A549 (cell line): ENCODE measurements around the gene CCND1. TPM values are rescaled to one million over a fixed set of nuclear protein-coding genes. Genes with fewer than 3 reads are reported as not detected.

Experiments
- ATAC-seq, 2 experiments: fragments of 200-7000 bp in 1 of 2; fragments of >200 bp in 1 of 2; cut with Nextera tagmentation in 1 of 2; cut with Tn5 transposase in 1 of 2; 3 replicates each; pipeline versions ENCODE4 v1.8.0 to v1.9.1; 2018 to 2020; ENCODE audit warnings: mild to moderate bottlenecking in 1 of 2, moderate library complexity in 1 of 2
- CTCF ChIA-PET: fragments of 300-600 bp; sonication (Branson Sonifier 250); formaldehyde crosslinking; extraction: SDS; loops from one replicate; lab custom pipeline; 2021; ENCODE audit warnings: antibody characterized with exemption, inconsistent platforms; lab: Yijun Ruan, JAX
- POLR2A ChIA-PET: fragments of 350-600 bp; formaldehyde crosslinking; extraction: SDS; loops from one replicate; lab custom pipeline; 2021; ENCODE audit warnings: antibody characterized with exemption, inconsistent platforms; lab: Yijun Ruan, JAX
- DNase-seq, 2 experiments: peaks; one replicate each; pipeline versions ENCODE4 v3.0.0 to v3.0.0-alpha.2; 2011 to 2016; ENCODE audit warnings: low read depth in 1 of 2, low spot score in 1 of 2
- FAIRE-seq: peaks from 2 replicates; lab custom pipeline; 2011; peaks lifted over from hg19 to GRCh38; lab: Jason Lieb, UNC
- H3K27ac ChIP-seq, 2 experiments: fragments of >200 bp; sonication (Bioruptor Twin); formaldehyde crosslinking; 3 replicates each; pipeline ENCODE4 v1.5.1; 2016 to 2017
- H3K4me1 ChIP-seq: fragments of >200 bp; sonication (Bioruptor Twin); formaldehyde crosslinking; 3 replicates; pipeline ENCODE4 v1.6.1; 2016
- H3K4me2 ChIP-seq: fragments of >200 bp; sonication (Bioruptor Twin); formaldehyde crosslinking; 3 replicates; pipeline ENCODE4 v1.6.1; 2016
- H3K4me3 ChIP-seq: fragments of >200 bp; sonication (Bioruptor Twin); formaldehyde crosslinking; 3 replicates; pipeline ENCODE4 v1.5.1; 2016
- H3K9me3 ChIP-seq: fragments of >200 bp; sonication (Bioruptor Twin); formaldehyde crosslinking; 3 replicates; pipeline ENCODE4 v1.6.1; 2016
- CHD2 ChIP-seq: fragments of 150-350 bp; IDR thresholded peaks from 2 replicates; pipeline ENCODE4 v1.6.1; 2014; ENCODE audit warnings: low read length; ENCODE audit not compliant: partially characterized antibody
- ELK1 ChIP-seq: fragments of 150-350 bp; IDR thresholded peaks from 2 replicates; pipeline ENCODE4 v1.6.1; 2014; ENCODE audit warnings: low read depth, mild to moderate bottlenecking, low read length
- GATA3 ChIP-seq: IDR thresholded peaks from 2 replicates; pipeline ENCODE4 v1.6.1; 2012; ENCODE audit warnings: borderline replicate concordance
- JUN ChIP-seq, 2 experiments: fragments of >200 bp; sonication (Bioruptor Twin); formaldehyde crosslinking; IDR thresholded peaks; 2 replicates in 1 of 2; 3 replicates in 1 of 2; pipeline ENCODE4 v1.6.1; 2016 to 2017
- KDM5A ChIP-seq: fragments of 200-600 bp; sonication (generic); IDR thresholded peaks from 2 replicates; pipeline ENCODE4 v1.6.1; 2016; ENCODE audit warnings: antibody characterized with exemption, mild to moderate bottlenecking
- PHF8 ChIP-seq: fragments of 200-600 bp; sonication (generic); IDR thresholded peaks from 2 replicates; pipeline ENCODE4 v1.6.1; 2016; ENCODE audit warnings: low read depth, mild to moderate bottlenecking, antibody characterized with exemption, moderate library complexity, borderline replicate concordance
- POLR2A ChIP-seq: IDR thresholded peaks from 2 replicates; pipeline ENCODE4 v1.6.1; 2012; ENCODE audit warnings: mild to moderate bottlenecking, low read length
- POLR2AphosphoS2 ChIP-seq: conservative IDR thresholded peaks from 2 replicates; pipeline ENCODE4 v1.6.1; 2012; ENCODE audit warnings: low read length, improper control_type of control experiment, inconsistent platforms
- RAD21 ChIP-seq, 2 experiments: fragments of >200 bp in 1 of 2; sonication (Bioruptor Twin) in 1 of 2; formaldehyde crosslinking in 1 of 2; IDR thresholded peaks in 1 of 2; conservative IDR thresholded peaks in 1 of 2; 2 replicates in 1 of 2; 3 replicates in 1 of 2; pipeline ENCODE4 v1.6.1; 2012 to 2018; ENCODE audit warnings: inconsistent platforms in 1 of 2
- SMC3 ChIP-seq: fragments of >200 bp; sonication (Bioruptor Twin); formaldehyde crosslinking; IDR thresholded peaks from 3 replicates; pipeline ENCODE4 v1.6.1; 2018; ENCODE audit warnings: inconsistent platforms
- TFCP2L1 ChIP-seq: fragments of 250-450 bp; sonication (Bioruptor Pico); IDR thresholded peaks from 2 replicates; pipeline ENCODE4 v1.5.0; 2021; ENCODE audit warnings: mild to moderate bottlenecking
- WGBS: methylation state at CpG from one replicate; pipeline ENCODE4 v1.1.6; 2017; ENCODE audit errors: missing lambda C conversion rate; 5-methylcytosine and 5-hydroxymethylcytosine counted together
- polyA plus RNA-seq, 4 experiments: library from polyadenylated mRNA; depleted of rRNA in 3 of 4; stranded (reverse); fragments of >200 nt; fragmentation: RNase III in 1 of 4; extraction: RNeasy Plus Mini Kit Qiagen cat#74134 plus additional on column Dnase treatment in 1 of 4; gene quantifications; 2 replicates in 3 of 4; 3 replicates in 1 of 4; pipeline ENCODE4 v1.2.3, GENCODE V29; 2011 to 2017
- TF ChIP-seq, protein P1 (sequence below): IDR thresholded peaks from 2 replicates; pipeline ENCODE4 v1.6.1; 2012
- TF ChIP-seq, protein P2 (sequence below): fragments of >200 bp; sonication (Bioruptor Twin); formaldehyde crosslinking; IDR thresholded peaks from 3 replicates; pipeline ENCODE4 v1.5.1; 2016
- TF ChIP-seq, protein P3 (sequence below): IDR thresholded peaks from 2 replicates; pipeline ENCODE4 v1.6.1; 2012; ENCODE audit warnings: low read depth, borderline replicate concordance
- TF ChIP-seq, protein P4 (sequence below): fragments of >200 bp; sonication (Bioruptor Twin); formaldehyde crosslinking; IDR thresholded peaks from 3 replicates; pipeline ENCODE4 v1.6.1; 2016

CCND1 gene
- polyA plus RNA-seq, 2 of the 4 experiments (the other 2 are of a cell fraction): 131 to 136 TPM

- no peak for TF ChIP-seq ELK1
Measured at GRCh38 chr11:69641681-69642548, 959 bp downstream of the CCND1 start (continued).

DNA sequence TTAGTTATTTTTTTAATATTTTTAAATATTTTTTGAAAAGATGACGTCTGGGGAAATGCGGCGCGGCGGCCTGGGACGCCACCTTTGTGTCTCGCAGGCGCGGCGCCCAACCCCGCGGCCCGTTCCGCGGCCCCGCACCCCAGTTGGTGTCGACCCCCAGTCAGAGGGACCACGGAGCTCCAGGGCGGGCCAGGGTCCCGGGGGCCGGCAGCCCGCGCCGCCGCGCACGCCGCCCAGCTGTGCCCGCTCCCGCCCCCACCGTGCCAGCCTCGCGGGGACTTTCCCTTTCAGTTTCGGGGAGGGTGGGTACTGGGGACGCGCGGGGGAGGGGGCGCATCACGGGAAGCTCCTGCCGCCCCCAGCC is 1.6 kb downstream of the CCND1 start:
- FAIRE-seq: no peak
- POLR2A ChIA-PET: interaction anchor here (1.2 to 8.9 kb wide), 3 partner anchors 146 to 541 kb away, joined by 3 to 188 read pairs (median 4); partner anchors contain the start of gene MYEOV

DNA sequence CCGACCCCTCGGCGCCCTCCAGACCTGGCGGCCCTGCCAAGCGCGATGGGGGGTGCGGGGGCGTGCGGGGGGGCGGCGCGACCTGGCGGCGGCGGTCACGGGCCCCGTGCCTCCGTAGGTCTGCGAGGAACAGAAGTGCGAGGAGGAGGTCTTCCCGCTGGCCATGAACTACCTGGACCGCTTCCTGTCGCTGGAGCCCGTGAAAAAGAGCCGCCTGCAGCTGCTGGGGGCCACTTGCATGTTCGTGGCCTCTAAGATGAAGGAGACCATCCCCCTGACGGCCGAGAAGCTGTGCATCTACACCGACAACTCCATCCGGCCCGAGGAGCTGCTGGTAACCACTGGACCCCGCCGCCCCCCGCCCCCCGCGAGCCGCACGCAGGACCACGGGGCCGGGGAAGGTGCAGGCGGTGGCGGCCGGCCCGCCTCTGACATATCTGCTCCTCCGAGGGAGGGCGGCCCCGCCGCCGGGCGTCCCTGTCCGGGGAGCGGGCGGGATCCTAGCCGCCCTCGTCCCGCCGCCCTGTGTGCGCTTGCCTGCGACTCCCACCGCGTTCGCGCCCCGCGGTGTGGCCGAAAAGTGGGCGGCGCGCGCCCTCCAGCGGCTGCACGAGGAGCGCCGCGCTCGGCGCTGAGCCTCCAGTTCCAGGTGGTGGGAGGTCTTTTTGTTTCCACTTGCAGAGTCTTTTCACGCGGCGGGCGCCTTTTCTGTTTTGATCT is 2.1 kb downstream of the CCND1 start:
- ChIA-PET CTCF (interaction anchor here (0.7 to 8.0 kb wide), 60 partner anchors 9 to 810 kb away, joined by 3 to 262 read pairs (median 4); partner anchors contain the start of genes LTO1 and MYEOV), POLR2A (interaction anchor here (1.2 to 8.9 kb wide), 3 partner anchors 146 to 541 kb away, joined by 3 to 188 read pairs (median 4); partner anchors contain the start of gene MYEOV)
- peak; percentile 13 to 41; a peak in 4 of 6 replicates for ATAC-seq
- no peak for TF ChIP-seq CHD2
- TF ChIP-seq SMC3: peak; percentile 90
- TF ChIP-seq GATA3: peak; percentile 18; the same call in 1 of the 2 replicates
- TF ChIP-seq, protein P1, sequence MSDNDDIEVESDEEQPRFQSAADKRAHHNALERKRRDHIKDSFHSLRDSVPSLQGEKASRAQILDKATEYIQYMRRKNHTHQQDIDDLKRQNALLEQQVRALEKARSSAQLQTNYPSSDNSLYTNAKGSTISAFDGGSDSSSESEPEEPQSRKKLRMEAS: peak; percentile 81
- TF ChIP-seq, protein P2, sequence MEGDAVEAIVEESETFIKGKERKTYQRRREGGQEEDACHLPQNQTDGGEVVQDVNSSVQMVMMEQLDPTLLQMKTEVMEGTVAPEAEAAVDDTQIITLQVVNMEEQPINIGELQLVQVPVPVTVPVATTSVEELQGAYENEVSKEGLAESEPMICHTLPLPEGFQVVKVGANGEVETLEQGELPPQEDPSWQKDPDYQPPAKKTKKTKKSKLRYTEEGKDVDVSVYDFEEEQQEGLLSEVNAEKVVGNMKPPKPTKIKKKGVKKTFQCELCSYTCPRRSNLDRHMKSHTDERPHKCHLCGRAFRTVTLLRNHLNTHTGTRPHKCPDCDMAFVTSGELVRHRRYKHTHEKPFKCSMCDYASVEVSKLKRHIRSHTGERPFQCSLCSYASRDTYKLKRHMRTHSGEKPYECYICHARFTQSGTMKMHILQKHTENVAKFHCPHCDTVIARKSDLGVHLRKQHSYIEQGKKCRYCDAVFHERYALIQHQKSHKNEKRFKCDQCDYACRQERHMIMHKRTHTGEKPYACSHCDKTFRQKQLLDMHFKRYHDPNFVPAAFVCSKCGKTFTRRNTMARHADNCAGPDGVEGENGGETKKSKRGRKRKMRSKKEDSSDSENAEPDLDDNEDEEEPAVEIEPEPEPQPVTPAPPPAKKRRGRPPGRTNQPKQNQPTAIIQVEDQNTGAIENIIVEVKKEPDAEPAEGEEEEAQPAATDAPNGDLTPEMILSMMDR: peak; percentile 90
- TF ChIP-seq, protein P3, sequence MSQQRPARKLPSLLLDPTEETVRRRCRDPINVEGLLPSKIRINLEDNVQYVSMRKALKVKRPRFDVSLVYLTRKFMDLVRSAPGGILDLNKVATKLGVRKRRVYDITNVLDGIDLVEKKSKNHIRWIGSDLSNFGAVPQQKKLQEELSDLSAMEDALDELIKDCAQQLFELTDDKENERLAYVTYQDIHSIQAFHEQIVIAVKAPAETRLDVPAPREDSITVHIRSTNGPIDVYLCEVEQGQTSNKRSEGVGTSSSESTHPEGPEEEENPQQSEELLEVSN: peak; percentile 58; the same call in 1 of the 2 replicates
- peak; percentile 60 for TF ChIP-seq KDM5A
- TF ChIP-seq JUN (IDR thresholded peaks at IDR 0.05): peak in 1 of 2 experiments; percentile 59; a peak in 4 of 5 replicates
- TF ChIP-seq POLR2AphosphoS2: 0 out of 2 replicates have a peak, but pooled peaks have one; percentile 59
- TF ChIP-seq POLR2A: no peak
- TF ChIP-seq RAD21 (conservative IDR thresholded peaks at IDR 0.05 in 1 of 2, IDR thresholded peaks at IDR 0.05 in 1 of 2): peak; percentile 74 to 97
- peak overlapping the region; percentile 91 for H3K4me3 ChIP-seq
- peak overlapping the region; percentile 88 for H3K4me2 ChIP-seq
- peaks cover 45% of the 10 kb centered on the region for H3K4me1 ChIP-seq
- FAIRE-seq: no peak
- DNase-seq: peak; percentile 55 to 80
- H3K27ac ChIP-seq: peak overlapping the region; percentile 95 to 96
- no peaks in the 10 kb centered on the region for H3K9me3 ChIP-seq
- 0% methylated on average over 26 of the region's 81 CpGs for WGBS

More for the DNA sequence above, 1.6 kb downstream of the CCND1 start:
- no peak for ATAC-seq
- Histone ChIP-seq H3K4me3 (peak overlapping the region; percentile 91), H3K4me2 (peak overlapping the region; percentile 88), H3K9me3 (no peaks in the 10 kb centered on the region), H3K4me1 (peaks cover 45% of the 10 kb centered on the region), H3K27ac (peak overlapping the region; percentile 95 to 96)
- CTCF ChIA-PET: interaction anchor here (0.7 to 8.0 kb wide), 37 partner anchors 9 to 590 kb away, joined by 3 to 262 read pairs (median 4); partner anchors contain the start of gene MYEOV
- DNase-seq: no peak
- TF ChIP-seq PHF8 (no peak), TFCP2L1 (CRISPR knock-in tag) (no peak)
- TF ChIP-seq, protein P4, sequence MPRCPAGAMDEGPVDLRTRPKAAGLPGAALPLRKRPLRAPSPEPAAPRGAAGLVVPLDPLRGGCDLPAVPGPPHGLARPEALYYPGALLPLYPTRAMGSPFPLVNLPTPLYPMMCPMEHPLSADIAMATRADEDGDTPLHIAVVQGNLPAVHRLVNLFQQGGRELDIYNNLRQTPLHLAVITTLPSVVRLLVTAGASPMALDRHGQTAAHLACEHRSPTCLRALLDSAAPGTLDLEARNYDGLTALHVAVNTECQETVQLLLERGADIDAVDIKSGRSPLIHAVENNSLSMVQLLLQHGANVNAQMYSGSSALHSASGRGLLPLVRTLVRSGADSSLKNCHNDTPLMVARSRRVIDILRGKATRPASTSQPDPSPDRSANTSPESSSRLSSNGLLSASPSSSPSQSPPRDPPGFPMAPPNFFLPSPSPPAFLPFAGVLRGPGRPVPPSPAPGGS: 0 out of 3 replicates have a peak, but pooled peaks have one; percentile 16
- 4% methylated on average over 16 of the region's 40 CpGs for WGBS
